Forelimb muscle (tissue), 1 donor: ENCODE measurements around the gene AXL. TPM values are rescaled to one million over a fixed set of nuclear protein-coding genes. Genes with fewer than 3 reads are reported as not detected.
"Not testable (repeated sequence)": the region's sequence is repeated elsewhere in the genome, so short reads cannot be mapped to it uniquely, and the experiment has no call there.

Source experiments
- DNase-seq: peaks from one replicate; pipeline ENCODE4 v3.0.0-alpha.2; 2013; ENCODE audit warnings: low read depth
- polyA plus RNA-seq: library from polyadenylated mRNA; unstranded; fragments of 120-200 nt; gene quantifications from one replicate; pipeline ENCODE4 v1.2.1, GENCODE V29; 2013; ENCODE audit not compliant: insufficient read length

AXL gene
- polyA plus RNA-seq, 1 donor, result 28.7 TPM

- no peak for DNase-seq
Measured at GRCh38 chr19:41276231-41276630, 57.2 kb downstream of the AXL start.

- no peak for DNase-seq
Measured at GRCh38 chr19:41278478-41278877, 59.5 kb downstream of the AXL start.

DNA sequence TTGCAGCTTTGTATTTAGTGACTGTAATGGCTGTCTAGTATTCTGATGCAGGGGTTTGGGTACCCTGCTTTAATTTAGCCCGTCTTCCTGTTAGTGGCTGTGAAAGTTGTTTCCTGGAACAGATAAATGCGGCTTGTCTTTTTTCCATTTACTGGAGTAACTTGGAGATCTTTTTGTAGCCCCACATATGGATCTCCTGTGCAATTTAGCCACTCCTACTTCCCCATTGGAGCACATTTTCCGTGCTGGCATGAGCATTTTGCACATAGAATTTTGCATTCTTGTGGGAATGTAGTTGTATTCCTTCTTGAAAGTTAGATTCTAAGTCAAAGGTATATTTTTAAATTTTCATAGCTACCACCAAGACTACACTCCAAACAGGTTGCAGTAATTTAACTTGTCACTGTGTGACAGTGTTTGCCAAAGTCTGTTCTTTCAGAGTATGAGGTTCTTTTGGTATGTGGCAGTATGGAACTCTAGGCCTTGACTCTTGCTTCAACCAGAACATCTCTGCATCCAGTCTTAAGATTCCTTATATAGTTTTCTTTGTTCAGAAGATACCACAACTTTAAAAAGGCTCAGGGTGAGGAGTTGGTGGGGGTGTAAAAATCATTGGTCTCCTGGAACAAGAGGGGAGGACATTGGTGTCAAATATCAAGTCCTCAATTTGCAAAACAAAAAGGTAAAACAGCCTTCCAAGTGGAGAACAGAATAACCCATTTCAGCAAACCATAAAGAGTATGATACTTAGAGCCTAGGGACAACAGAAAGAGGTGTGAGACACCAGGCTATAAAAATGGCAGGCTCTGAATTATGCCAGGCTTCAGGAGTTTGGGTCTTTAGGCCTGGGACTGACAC is 69.9 kb downstream of the AXL start:
- DNase-seq, result no peak

DNA sequence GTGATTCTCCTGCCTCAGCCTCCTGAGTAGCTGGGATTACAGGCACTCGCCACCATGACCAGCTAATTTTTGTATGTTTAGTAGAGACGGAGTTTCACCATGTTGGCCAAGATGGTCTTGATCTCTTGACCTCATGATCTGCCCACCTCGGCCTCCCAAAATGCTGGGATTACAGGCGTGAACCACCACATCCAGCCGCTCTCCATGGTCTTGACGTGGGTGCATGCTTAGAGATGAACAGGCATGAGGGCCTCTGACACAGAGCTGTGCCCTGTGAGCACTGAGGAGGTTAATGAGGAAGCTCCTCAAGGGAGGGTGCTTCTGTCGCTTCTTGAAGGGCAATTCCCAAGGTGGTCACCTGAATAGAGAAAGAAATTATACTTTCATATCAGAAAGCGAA is 70.8 kb downstream of the AXL start:
- DNase-seq, result not testable (repeated sequence)

DNA sequence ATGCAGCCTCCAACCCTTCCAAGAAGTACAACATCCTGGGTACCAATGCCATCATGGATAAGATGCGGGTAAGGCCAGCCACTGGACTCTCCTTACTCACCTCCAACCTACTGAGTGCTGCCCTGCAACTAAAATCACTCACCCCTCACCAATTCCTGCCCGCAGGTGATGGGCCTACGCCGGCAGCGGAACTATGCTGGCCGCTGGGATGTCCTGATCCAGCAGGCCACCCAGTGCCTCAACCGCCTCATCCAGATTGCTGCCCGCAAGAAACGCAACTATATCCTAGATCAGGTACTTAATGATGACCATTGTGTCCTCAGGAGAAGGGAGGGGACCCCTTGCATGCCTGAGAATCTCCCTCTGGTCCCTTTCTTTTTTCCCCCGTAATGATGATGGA is 75.4 kb downstream of the AXL start:
- DNase-seq, result no peak

DNA sequence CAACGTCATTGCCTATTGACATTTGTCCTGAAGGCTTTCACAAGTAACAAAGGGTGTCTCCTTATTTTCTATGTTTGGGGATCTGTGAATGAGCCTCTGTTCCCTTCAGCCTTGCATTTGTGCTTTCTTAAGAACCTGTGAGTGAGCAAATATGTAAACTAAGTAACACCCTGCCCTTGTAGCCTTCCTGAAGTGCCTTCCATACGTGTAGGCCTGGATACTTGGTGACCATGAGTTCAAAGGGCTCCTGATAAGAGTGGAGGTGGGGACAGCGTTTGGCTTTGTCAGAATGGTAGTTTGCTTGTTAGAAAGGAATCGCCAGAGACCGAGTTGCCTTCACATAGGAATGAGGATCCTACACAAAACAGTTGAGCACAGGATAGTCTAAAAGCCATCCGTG is 76.5 kb downstream of the AXL start:
- DNase-seq, result no peak

DNA sequence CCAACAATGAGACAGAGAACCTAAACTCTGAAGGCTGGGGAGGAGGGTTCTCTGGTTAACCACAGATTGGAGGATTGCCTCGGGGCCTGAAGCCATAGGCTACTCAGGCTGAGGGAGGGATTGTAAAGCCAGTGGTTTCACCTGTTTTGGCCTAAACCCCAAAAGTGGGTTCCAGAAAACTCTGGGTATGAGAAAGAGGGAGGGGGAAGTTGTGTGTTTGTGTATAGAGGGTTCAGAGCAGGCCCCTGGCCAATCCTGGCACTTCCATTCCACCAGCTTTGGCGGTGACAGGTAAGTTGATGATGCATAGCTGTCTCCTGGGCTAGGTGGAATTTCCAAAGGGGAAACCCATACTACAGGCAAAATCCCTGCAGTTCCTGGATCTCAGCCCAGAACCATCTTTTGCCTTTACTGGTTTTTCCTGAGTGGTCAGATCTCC is 77.4 kb downstream of the AXL start:
- DNase-seq, result no peak

- no peak for DNase-seq
Measured at GRCh38 chr19:41297628-41298347, 78.8 kb downstream of the AXL start.

DNA sequence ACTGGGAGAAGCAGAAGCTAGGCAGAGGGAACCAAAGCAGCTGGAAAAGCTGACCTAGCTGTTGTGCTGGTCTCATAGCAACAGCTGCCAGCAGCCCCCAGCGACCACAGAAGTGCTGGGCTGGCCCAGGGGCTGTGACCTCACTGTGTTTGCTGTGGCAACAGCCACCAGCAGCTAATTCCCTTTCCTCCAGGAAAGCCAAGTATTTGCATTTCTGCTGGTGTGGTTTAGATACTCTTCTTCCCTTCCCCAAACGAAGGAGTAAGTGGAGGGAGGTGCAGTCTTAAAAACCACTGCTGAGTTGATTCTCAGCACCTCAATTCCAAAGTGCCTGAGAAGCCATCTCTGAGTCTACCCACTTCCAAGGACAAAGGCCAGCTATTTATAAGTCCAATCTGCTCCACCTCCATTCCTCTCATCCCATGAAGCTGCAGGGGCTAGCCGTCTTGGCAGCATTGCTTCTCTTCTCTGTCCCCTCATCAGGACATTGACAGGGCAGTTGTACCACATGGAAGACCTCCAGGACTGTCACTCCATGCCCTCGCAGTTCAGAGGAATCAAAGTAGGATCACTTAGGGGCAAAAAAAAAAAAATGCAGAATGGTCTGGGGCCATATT is 79.4 kb downstream of the AXL start:
- DNase-seq, result peak; percentile 76

- DNase-seq, result no peak
Measured at GRCh38 chr19:41299046-41299754, 80.2 kb downstream of the AXL start.

DNA sequence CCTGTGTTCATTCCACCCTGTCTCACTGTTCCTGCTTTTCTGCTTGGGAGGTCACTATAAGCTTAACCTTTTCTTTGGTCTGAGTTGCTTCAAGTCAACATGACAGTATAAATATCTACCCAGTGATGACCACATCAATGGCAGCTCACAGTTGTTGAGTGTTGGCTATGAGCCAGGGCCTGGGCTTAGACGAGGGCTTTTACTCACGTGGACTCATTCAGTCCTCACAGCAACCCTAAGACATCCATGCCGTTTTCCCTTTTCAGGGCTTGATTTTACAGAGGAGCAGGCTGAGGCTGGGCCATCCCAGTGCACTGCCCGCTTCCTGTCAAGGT is 80.7 kb downstream of the AXL start:
- no peak for DNase-seq

DNA sequence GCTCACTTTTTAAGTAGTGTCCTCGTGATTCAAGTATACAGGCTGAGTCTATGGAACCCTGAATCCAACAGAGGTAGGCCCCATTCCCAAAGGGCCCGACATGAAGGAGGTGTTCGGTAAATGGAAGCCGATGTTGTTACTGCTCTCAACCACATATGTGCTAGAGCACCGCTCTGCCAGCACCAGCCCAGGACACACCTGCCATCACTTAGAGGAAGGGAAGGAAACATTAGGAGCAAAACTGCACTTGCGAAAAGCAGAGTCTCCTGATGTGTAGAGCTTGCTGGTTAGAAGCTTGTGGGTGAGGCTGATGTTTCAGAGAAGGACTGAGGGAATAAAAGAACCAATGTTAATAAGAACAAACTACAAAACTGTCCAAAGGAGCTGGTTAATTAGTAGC is 81.5 kb downstream of the AXL start:
- no peak for DNase-seq

DNA sequence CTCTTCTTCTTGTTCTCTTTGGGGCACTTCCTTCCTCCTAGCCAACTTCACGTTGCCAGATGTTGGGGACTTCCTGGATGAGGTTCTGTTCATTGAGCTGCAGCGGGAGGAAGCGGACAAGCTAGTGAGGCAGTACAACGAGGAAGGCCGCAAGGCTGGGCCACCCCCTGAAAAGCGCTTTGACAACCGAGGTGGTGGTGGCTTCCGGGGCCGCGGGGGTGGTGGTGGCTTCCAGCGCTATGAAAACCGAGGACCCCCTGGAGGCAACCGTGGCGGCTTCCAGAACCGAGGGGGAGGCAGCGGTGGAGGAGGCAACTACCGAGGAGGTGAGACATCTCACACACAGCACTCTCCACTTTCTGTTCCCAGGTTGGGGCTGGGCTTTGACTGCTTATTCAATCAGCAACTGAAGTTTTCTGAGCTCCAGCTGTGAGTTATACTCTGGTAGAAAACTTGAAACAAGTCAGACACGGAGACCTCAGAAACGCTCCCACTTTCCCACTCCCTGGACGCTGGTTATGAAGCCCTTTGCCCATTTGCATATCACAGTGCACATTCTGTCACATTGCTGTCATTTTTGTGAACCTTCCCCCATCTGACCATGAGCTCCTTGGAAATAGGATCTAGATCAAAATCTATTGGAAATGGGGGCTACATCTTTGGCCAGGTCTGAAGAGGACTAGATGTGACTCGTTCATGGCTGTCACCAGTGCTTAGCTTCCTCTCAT is 83.8 kb downstream of the AXL start:
- no peak for DNase-seq

DNA sequence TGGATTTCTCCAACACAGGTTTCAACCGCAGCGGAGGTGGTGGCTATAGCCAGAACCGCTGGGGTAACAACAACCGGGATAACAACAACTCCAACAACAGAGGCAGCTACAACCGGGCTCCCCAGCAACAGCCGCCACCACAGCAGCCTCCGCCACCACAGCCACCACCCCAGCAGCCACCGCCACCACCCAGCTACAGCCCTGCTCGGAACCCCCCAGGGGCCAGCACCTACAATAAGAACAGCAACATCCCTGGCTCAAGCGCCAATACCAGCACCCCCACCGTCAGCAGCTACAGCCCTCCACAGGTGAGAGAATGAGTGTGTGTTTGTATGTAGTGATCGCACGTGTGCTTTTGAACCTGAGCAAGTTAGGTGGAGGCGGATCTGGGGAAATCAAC is 84.9 kb downstream of the AXL start:
- DNase-seq, result no peak

DNA sequence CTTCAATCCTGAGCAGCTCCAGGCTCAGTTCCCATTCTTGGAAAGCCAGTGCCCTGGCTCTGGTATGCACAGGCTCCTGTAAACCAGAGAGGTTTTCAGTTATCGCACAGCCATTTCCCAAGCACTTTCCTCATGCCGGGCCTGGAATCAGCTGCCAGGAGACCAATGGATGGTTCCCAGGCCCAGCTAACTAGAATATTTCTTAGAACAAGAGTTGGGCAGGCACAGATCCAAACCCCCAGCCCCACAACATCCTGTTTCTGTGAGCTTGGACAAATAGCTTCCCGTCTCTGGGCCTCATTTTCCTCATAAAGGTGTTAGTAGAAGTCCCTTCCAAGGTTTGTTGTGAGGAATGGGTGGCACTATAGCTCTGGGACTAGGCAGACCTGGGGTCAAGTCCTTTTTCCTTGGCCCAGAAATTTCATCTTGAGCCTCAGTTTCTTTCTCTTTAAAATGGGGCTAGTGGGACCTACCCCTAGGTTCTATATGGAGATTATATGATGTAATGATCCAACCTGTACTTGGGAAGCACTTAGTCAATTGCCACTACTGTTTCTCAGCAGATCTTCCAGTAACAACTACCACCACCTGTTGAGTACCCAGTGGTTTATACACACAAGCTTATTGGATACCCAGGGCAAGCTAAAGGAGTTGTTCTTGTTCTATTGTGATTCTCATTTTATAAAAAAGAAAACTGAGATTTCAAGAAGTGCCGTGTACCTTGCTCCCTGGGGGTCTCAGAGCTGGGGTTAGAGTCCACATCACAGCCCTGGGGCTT is 85.9 kb downstream of the AXL start:
- no peak for DNase-seq

GRCh38 chr19:41305927-41306793 is 87.1 kb downstream of the AXL start:
- no peak for DNase-seq

DNA sequence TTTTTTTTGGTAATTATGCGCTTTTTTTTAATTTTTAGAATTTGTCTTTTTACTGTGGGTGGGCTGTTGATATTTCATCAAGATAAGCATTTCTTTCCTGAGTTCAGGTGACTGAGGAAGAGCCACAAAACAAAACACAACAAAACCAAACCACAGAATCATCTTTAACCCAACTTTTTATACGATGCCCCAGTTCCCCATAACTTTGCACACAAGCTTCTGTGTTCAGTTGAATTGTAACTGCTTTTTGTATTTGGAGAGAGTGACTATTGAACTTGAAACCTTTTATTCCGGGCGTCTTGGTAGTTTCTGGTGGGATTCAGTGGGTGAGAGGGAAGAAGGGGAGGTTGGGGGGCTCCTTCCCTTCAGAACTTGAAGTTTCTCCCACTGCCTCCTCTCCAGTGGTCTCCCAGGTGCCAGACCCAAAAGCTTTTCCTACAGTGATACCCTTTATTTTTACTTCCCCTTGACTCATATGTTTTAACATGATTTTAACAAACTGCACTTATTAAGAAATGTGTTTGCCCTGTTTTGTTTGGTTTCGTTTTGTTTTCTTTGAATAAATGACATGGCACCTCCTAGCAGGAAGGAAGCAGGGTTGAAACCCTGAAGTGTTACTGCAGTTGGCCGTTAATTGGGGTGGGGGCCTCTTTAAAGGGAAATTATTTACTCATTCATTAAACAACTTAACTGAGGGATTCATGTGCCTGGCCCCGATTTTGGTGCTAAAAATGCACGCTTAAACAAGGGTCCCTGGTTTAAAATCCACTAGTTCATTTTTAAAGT is 88.3 kb downstream of the AXL start:
- no peak for DNase-seq

GRCh38 chr19:41307954-41308449 is 89.0 kb downstream of the AXL start:
- DNase-seq, result no peak
